ENCODE measurements around the gene CHFR. TPM values are rescaled to one million over a fixed set of nuclear protein-coding genes. Genes with fewer than 3 reads are reported as not detected.
A peak's percentile ranks its signal among the peaks of the same experiment; 100 is the strongest.

Gene CHFR
- total and polyA plus RNA-seq, 7 donors: 18.0 to 52.3 (median 23.5) TPM

- DNase-seq: peak; percentile 96
- no peaks in the 10 kb centered on the region for H3K27me3 ChIP-seq
- peak within 1 kb of the TSS; percentile 67 to 98 (median 86) for H3K4me3 ChIP-seq
- peak within 1 kb of the TSS; percentile 89 to 98 (median 92) for H3K27ac ChIP-seq
- TF ChIP-seq POLR2AphosphoS5 (IDR thresholded peaks at IDR 0.05) (peak; percentile 43 to 81 (median 71)), EP300 (IDR thresholded peaks at IDR 0.05) (peak in 1 of 4 donors; percentile 31), CTCF (IDR thresholded peaks at IDR 0.05) (no peak), POLR2A (IDR thresholded peaks at IDR 0.05) (peak in 1 of 2 donors; percentile 19)
- H3K4me1 ChIP-seq: peaks cover 0 to 34% (median 21%) of the 10 kb centered on the region in 4 donors
- 2 to 4% methylated on average over 78 of the region's 78 CpGs for WGBS, 2 donors
- peaks cover 0 to 35% (median 9%) of the 10 kb centered on the region in 4 donors for H3K36me3 ChIP-seq
- intact Hi-C loops (cut with DNase I): loop anchor here (2.0 to 5.0 kb wide), 3 partner anchors 67 to 253 kb away; partner anchors contain the start of genes ANKLE2 and ZNF140
- H3K9me3 ChIP-seq: no peaks in the 10 kb centered on the region
Measured at GRCh38 chr12:132828706-132829534, 58.5 kb downstream of the CHFR start, which contains the start of gene GOLGA3. GOLGA3 (minus strand) TSS chr12:132828869; CDS start chr12:132822128, 6,741 bp downstream.

DNA sequence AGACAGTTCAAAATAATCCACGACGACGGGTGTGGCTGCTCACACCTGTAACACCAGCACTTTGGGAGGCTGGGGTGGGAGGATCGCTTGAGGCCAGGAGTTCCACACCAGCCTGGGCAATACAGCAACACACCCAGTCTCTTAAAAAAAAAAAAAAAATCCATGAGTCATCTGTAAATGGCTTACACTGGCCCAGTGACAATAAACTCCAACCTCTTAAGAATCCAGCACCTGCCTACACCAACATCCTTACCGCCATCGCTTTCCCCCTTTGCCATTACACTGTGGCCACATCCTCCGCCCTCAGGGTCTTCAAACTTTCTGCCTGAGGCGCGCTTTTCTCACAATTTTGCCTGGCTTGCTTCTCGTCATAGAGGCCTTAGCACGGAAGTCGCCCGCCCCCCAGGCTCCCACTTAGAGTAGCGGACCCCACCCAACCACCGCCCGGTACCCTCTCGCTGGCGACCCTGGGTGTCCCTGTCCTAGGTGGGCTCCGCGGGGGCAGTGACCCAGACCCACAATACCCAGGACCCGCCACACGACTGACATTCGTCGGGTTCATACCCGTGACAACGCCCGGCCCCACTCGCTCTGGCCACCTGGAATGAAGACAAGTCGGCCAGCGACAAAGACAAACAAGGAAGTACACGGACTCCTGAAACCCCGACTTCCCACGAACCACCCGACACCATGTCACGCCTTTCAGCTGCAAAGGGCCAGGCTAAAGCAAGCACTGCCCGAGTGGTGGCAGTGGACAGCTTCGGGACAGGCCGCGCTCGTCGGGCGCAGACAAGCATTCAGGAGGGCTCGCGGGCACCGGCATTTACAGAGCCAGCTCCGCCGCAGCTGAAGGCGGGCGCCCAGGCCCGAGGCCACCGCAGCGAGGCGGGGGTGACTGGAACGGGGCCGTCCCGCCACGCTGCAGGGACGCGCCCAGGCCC lies 59.4 kb downstream of the CHFR start:
- H3K9me3 ChIP-seq: no peaks in the 10 kb centered on the region
- intact Hi-C loops (cut with DNase I): loop anchor here (2.0 to 5.0 kb wide), 3 partner anchors 66 to 254 kb away; partner anchors contain the start of genes ANKLE2 and ZNF140
- H3K4me3 ChIP-seq: peak overlapping the region; percentile 67 to 98 (median 86)
- H3K36me3 ChIP-seq: peaks cover 0 to 32% (median 9%) of the 10 kb centered on the region in 4 donors
- no peak for DNase-seq
- H3K27me3 ChIP-seq: no peaks in the 10 kb centered on the region
- no peak for TF ChIP-seq POLR2AphosphoS5 (IDR thresholded peaks at IDR 0.05)
- peak overlapping the region; percentile 89 to 98 (median 92) for H3K27ac ChIP-seq
- peaks cover 0 to 34% (median 21%) of the 10 kb centered on the region in 4 donors for H3K4me1 ChIP-seq
- 2 to 9% methylated on average over 59 of the region's 59 CpGs for WGBS, 2 donors

DNA sequence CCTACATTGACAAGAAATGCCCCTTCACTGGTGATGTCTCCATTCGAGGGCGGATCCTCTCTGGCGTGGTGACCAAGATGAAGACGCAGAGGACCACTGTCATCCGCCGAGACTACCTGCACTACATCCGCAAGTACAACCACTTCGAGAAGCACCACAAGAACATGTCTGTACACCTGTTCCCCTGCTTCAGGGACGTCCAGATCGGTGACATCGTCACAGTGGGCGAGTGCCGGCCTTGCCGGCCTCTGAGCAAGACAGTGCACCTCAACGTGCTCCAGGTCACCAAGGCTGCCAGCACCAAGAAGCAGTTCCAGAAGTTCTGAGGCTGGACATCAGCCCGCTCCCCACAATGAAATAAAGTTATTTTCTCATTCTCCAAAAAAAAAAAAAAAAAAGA lies 61.5 kb downstream of the CHFR start:
- peaks cover 0 to 34% (median 21%) of the 10 kb centered on the region in 4 donors for H3K4me1 ChIP-seq
- no peaks in the 10 kb centered on the region for H3K9me3 ChIP-seq
- intact Hi-C loops (cut with DNase I): loop anchor here (5.0 kb wide), 2 partner anchors 64 to 256 kb away; partner anchors contain the start of genes ANKLE2 and ZNF140
- no peak for DNase-seq
- no peaks in the 10 kb centered on the region for H3K27me3 ChIP-seq
- 95 to 96% methylated on average over 16 of the region's 16 CpGs for WGBS, 2 donors
- no peak overlapping the region for H3K4me3 ChIP-seq
- peaks cover 0 to 45% (median 12%) of the 10 kb centered on the region in 4 donors for H3K36me3 ChIP-seq
- TF ChIP-seq CTCF (IDR thresholded peaks at IDR 0.05): no peak
- TF ChIP-seq EP300 (IDR thresholded peaks at IDR 0.05): no peak
- TF ChIP-seq POLR2AphosphoS5 (IDR thresholded peaks at IDR 0.05): no peak
- no peak for TF ChIP-seq POLR2A (IDR thresholded peaks at IDR 0.05)
- no peak overlapping the region for H3K27ac ChIP-seq

DNA sequence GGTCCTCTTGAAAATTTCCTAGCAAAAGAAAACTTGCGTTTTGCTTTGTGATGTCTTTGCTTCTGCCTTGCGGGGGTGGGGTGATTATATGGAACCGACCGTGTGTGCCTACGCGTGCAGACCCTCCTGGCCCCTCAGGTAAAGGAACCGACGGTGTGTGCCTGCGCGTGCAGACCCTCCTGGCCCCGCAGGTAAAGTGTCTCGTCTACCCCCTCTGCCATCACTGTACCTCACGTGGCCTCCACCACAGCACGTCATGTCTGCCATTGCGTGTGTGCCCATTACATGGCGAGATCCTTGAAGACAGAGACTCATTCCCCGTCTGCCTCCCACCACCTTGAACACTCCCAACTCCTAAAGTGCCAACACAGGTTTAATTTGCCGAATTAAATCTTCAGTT lies 62.3 kb downstream of the CHFR start:
- no peak overlapping the region for H3K27ac ChIP-seq
- peaks cover 0 to 52% (median 18%) of the 10 kb centered on the region in 4 donors for H3K36me3 ChIP-seq
- H3K27me3 ChIP-seq: no peaks in the 10 kb centered on the region
- H3K9me3 ChIP-seq: no peaks in the 10 kb centered on the region
- intact Hi-C loops (cut with DNase I): loop anchor here (5.0 kb wide), 2 partner anchors 63 to 257 kb away; partner anchors contain the start of genes ANKLE2 and ZNF140
- peaks cover 0 to 34% (median 21%) of the 10 kb centered on the region in 4 donors for H3K4me1 ChIP-seq
- TF ChIP-seq EP300 (IDR thresholded peaks at IDR 0.05) (no peak), POLR2AphosphoS5 (IDR thresholded peaks at IDR 0.05) (no peak), POLR2A (IDR thresholded peaks at IDR 0.05) (no peak), CTCF (IDR thresholded peaks at IDR 0.05) (no peak)
- DNase-seq: no peak
- no peak overlapping the region for H3K4me3 ChIP-seq
- 95 to 96% methylated on average over 18 of the region's 18 CpGs for WGBS, 2 donors
